ENCODE measurements around the gene ERAS. TPM values are rescaled to one million over a fixed set of nuclear protein-coding genes. Genes with fewer than 3 reads are reported as not detected.

The ERAS gene
- total and polyA plus RNA-seq, 12 donors, result 0.11 to 0.20 TPM; not detected in 10

DNA sequence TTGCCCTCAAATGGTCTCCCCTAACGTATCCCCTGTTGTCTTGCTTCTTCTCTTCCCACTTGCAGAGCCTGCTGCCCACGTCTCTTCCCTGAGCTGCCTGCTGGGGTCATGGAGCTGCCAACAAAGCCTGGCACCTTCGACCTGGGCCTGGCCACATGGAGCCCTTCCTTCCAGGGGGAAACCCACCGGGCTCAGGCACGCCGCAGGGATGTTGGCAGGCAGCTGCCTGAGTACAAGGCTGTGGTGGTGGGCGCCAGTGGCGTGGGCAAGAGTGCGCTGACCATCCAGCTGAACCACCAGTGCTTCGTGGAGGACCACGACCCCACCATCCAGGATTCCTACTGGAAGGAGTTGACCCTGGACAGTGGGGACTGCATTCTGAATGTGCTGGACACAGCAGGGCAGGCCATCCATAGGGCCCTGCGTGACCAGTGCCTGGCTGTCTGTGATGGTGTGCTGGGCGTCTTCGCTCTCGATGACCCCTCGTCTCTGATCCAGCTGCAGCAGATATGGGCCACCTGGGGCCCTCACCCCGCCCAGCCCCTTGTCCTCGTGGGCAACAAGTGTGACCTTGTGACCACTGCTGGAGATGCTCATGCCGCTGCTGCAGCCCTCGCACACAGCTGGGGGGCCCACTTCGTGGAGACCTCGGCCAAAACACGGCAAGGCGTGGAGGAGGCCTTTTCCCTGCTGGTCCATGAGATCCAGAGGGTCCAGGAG lies 2.9 kb downstream of the ERAS start:
- no peaks in the 10 kb centered on the region for H3K9me3 ChIP-seq (replicated peaks in 1 of 3)
- no peak for DNase-seq
- no peaks in the 10 kb centered on the region for H3K4me1 ChIP-seq (replicated peaks in 1 of 2)
- H3K27me3 ChIP-seq, result peaks cover 46% of the 10 kb centered on the region
- no peak for TF ChIP-seq POLR2A (IDR thresholded peaks at IDR 0.05)
- TF ChIP-seq, protein P1, sequence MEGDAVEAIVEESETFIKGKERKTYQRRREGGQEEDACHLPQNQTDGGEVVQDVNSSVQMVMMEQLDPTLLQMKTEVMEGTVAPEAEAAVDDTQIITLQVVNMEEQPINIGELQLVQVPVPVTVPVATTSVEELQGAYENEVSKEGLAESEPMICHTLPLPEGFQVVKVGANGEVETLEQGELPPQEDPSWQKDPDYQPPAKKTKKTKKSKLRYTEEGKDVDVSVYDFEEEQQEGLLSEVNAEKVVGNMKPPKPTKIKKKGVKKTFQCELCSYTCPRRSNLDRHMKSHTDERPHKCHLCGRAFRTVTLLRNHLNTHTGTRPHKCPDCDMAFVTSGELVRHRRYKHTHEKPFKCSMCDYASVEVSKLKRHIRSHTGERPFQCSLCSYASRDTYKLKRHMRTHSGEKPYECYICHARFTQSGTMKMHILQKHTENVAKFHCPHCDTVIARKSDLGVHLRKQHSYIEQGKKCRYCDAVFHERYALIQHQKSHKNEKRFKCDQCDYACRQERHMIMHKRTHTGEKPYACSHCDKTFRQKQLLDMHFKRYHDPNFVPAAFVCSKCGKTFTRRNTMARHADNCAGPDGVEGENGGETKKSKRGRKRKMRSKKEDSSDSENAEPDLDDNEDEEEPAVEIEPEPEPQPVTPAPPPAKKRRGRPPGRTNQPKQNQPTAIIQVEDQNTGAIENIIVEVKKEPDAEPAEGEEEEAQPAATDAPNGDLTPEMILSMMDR (IDR thresholded peaks at IDR 0.05), result no peak
- WGBS, 4 donors, result 78 to 87% (median 83%) methylated on average over 2 to 24 of the region's 24 CpGs
- no peak overlapping the region for H3K27ac ChIP-seq
- no peaks in the 10 kb centered on the region for H3K36me3 ChIP-seq (replicated peaks in 1 of 2)
- intact Hi-C loops (cut with DNase I), result no loop called here
- no peak overlapping the region for H3K4me3 ChIP-seq

DNA sequence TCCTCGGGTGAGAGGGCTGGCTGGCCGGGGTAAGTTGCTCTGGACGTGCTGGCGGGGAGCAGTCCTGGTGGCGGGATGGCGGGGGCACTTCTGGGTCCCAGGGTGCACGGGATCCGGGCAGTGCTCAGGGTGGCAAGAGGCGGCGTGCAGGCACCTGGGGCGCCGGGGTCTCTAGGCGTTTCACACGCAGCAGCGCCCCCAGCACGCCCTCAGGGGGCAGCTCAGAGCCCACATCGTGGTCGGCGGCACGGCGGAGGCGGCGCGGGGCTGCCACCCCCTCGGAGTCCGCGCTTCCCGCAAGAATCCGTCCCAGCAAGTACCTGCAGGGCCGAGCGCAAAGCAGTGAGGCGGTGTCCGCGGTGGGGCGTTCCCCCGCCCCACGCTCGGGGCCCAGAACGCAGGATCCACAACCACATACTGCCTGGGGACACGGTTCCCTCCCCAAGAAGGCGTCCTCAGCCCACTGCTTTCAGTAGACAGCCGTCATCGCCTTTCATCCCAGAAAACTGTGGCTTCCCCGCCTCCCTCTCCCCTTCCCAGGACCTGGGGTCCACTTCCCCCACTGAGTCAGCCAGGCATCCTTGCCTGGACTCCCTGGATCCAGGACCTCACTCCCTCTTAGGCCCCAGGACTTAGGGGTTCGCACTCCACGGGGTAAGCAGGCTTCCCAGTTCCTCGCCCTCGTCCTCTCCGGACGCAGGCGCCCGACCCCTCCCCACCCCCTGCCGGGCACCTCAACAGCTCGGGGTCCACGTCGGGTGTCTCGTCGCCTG lies 5.0 kb downstream of the ERAS start:
- peaks cover 53% of the 10 kb centered on the region for H3K27me3 ChIP-seq
- no peak for TF ChIP-seq POLR2A (IDR thresholded peaks at IDR 0.05)
- TF ChIP-seq, protein P1 (IDR thresholded peaks at IDR 0.05), result no peak
- H3K9me3 ChIP-seq (replicated peaks in 1 of 3), result no peaks in the 10 kb centered on the region
- intact Hi-C loops (cut with DNase I), result no loop called here
- 35 to 60% (median 50%) methylated on average over 1 to 58 of the region's 58 CpGs for WGBS, 4 donors
- H3K27ac ChIP-seq, result no peak overlapping the region
- H3K4me3 ChIP-seq, result no peak overlapping the region
- H3K4me1 ChIP-seq (replicated peaks in 1 of 2), result no peaks in the 10 kb centered on the region
- no peak for DNase-seq
- H3K36me3 ChIP-seq (replicated peaks in 1 of 2), result no peaks in the 10 kb centered on the region

DNA sequence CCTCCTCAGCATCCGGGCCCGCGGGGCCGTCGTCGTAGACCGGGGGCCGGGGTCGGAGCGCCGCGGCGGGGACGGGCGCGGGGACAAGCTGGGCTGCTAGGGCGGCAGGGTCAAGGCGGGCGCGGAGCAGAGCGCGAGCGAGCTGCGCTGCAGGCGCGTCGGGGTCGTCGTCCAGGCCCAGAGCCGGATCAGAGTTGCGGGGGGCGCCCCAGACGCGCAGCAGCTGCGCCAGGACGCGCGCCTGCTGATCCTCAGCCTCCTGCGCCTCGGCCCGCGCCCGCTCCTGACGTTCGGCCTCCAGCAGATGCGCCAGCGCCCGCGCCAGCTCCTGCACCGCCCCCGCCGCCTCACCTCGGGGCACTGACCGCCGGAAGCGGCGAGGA lies 5.6 kb downstream of the ERAS start:
- H3K27ac ChIP-seq, result no peak overlapping the region
- intact Hi-C loops (cut with DNase I), result no loop called here
- no peak for TF ChIP-seq POLR2A (IDR thresholded peaks at IDR 0.05)
- TF ChIP-seq, protein P1 (IDR thresholded peaks at IDR 0.05), result no peak
- peak in 1 of 7 donors; percentile 61 for DNase-seq
- no peaks in the 10 kb centered on the region for H3K4me1 ChIP-seq (replicated peaks in 1 of 2)
- no peaks in the 10 kb centered on the region for H3K36me3 ChIP-seq (replicated peaks in 1 of 2)
- H3K27me3 ChIP-seq, result peaks cover 49% of the 10 kb centered on the region
- 2 to 50% (median 18%) methylated on average over 17 to 51 of the region's 57 CpGs for WGBS, 4 donors
- no peaks in the 10 kb centered on the region for H3K9me3 ChIP-seq (replicated peaks in 1 of 3)
- H3K4me3 ChIP-seq, result no peak overlapping the region

DNA sequence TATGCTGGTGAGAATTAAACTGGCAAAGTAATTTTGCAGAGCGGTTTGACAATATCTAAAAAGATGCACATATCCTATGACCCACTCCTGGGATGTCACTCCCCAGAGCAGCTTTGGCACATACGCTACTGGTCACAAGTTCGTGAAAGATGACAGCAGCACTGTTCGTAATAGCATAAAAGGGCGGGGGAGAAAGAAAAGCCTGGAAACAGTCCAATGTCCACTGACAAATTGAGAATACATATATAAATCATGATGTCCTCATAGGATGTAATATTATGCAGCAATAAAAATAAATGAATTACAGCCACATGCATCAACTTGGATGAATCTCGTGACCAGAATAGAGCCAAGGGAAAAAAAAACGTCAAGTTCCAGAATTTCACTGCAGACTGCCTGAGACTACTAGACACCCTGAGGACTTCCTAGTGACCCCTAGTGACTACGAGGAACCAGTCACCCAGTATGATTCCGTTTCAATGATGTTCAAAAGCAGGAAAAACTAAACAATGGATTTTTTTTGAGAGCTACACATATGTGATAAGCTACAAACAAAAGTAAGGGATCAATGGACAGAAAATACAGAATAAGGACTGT lies 7.3 kb downstream of the ERAS start:
- no peaks in the 10 kb centered on the region for H3K36me3 ChIP-seq (replicated peaks in 1 of 2)
- WGBS, 4 donors, result 30 to 54% (median 45%) methylated on average over 9 of the region's 9 CpGs
- no peaks in the 10 kb centered on the region for H3K4me1 ChIP-seq (replicated peaks in 1 of 2)
- H3K9me3 ChIP-seq (replicated peaks in 1 of 3), result no peaks in the 10 kb centered on the region
- H3K4me3 ChIP-seq, result no peak overlapping the region
- peak overlapping the region in 1 of 5 donors; percentile 38 for H3K27ac ChIP-seq
- TF ChIP-seq, protein P1 (IDR thresholded peaks at IDR 0.05), result no peak
- TF ChIP-seq POLR2A (IDR thresholded peaks at IDR 0.05), result no peak
- peaks cover 55% of the 10 kb centered on the region for H3K27me3 ChIP-seq
- intact Hi-C loops (cut with DNase I), result no loop called here
- peak in 1 of 7 donors; percentile 53 for DNase-seq
